HepG2 (cell line): ENCODE measurements around the gene HIF3A. TPM values are rescaled to one million over a fixed set of nuclear protein-coding genes. Genes with fewer than 3 reads are reported as not detected.
A peak's percentile ranks its signal among the peaks of the same experiment; 100 is the strongest.

Experiments
- CCDC6 ChIP-seq: sonication (generic); formaldehyde crosslinking; IDR thresholded peaks from 2 replicates; pipeline ENCODE4 v1.8.1; 2022; ENCODE audit warnings: mild to moderate bottlenecking, missing genetic modification reagents, moderate library complexity
- HNRNPL ChIP-seq: fragments of 200-400 bp; formaldehyde crosslinking; IDR thresholded peaks from 2 replicates; pipeline ENCODE4 v1.6.1; 2017; ENCODE audit warnings: mild to moderate bottlenecking, low read depth, low read length
- HNRNPUL1 ChIP-seq: fragments of 200-400 bp; formaldehyde crosslinking; IDR thresholded peaks from 2 replicates; pipeline ENCODE4 v1.6.1; 2017; ENCODE audit warnings: low read depth, mild to moderate bottlenecking, low read length, moderate library complexity
- MIER2 ChIP-seq: IDR thresholded peaks from 2 replicates; pipeline ENCODE4 v1.6.1; 2016; ENCODE audit warnings: missing biosample characterization, missing genetic modification reagents
- PATZ1 ChIP-seq: sonication (generic); formaldehyde crosslinking; IDR thresholded peaks from 2 replicates; pipeline ENCODE4 v1.4.0; 2020; ENCODE audit warnings: missing genetic modification reagents
- PBX2 ChIP-seq: IDR thresholded peaks from 2 replicates; pipeline ENCODE4 v1.6.1; 2016; ENCODE audit warnings: control low read depth
- PHF20 ChIP-seq: sonication (generic); formaldehyde crosslinking; IDR thresholded peaks from 2 replicates; pipeline ENCODE4 v1.5.0; 2020; ENCODE audit warnings: mild to moderate bottlenecking, missing genetic modification reagents
- SETDB1 ChIP-seq: sonication (generic); formaldehyde crosslinking; IDR thresholded peaks from 2 replicates; pipeline ENCODE4 v1.5.1; 2020; ENCODE audit warnings: missing genetic modification reagents, mild to moderate bottlenecking, borderline replicate concordance
- SNAPC5 ChIP-seq: sonication (generic); formaldehyde crosslinking; IDR thresholded peaks from 2 replicates; pipeline ENCODE4 v1.8.1; 2023; ENCODE audit warnings: mild to moderate bottlenecking, missing genetic modification reagents, borderline replicate concordance
- ZEB1 ChIP-seq: IDR thresholded peaks from 2 replicates; pipeline ENCODE4 v1.6.1; 2012; ENCODE audit warnings: mild to moderate bottlenecking, low read depth, inconsistent platforms; ENCODE audit not compliant: insufficient replicate concordance
- ZFX ChIP-seq: sonication (generic); formaldehyde crosslinking; IDR thresholded peaks from 2 replicates; pipeline ENCODE4 v1.4.0; 2020; ENCODE audit warnings: mild to moderate bottlenecking, low read depth, missing genetic modification reagents, moderate library complexity
- ZNF280D ChIP-seq: sonication (generic); formaldehyde crosslinking; IDR thresholded peaks from 2 replicates; pipeline ENCODE4 v1.5.1; 2020; ENCODE audit warnings: mild to moderate bottlenecking, missing genetic modification reagents
- ZNF34 ChIP-seq: sonication (generic); formaldehyde crosslinking; IDR thresholded peaks from 2 replicates; pipeline ENCODE4 v1.4.0; 2020; ENCODE audit warnings: mild to moderate bottlenecking, missing genetic modification reagents, borderline replicate concordance
- ZNF556 ChIP-seq: sonication (generic); formaldehyde crosslinking; IDR thresholded peaks from 2 replicates; pipeline ENCODE4 v1.4.0; 2020; ENCODE audit warnings: mild to moderate bottlenecking, missing genetic modification reagents, borderline replicate concordance
- ZNF570 ChIP-seq: sonication (generic); formaldehyde crosslinking; IDR thresholded peaks from 2 replicates; pipeline ENCODE4 v1.4.0; 2020; ENCODE audit warnings: mild to moderate bottlenecking, missing genetic modification reagents, borderline replicate concordance
- ZNF691 ChIP-seq: sonication (generic); formaldehyde crosslinking; IDR thresholded peaks from 2 replicates; pipeline ENCODE4 v1.4.0; 2020; ENCODE audit warnings: missing genetic modification reagents, low read depth, mild to moderate bottlenecking, borderline replicate concordance
- ZNF713 ChIP-seq: sonication (generic); formaldehyde crosslinking; IDR thresholded peaks from 2 replicates; pipeline ENCODE4 v1.4.0; 2020; ENCODE audit warnings: mild to moderate bottlenecking, missing genetic modification reagents
- polyA plus RNA-seq, 8 experiments: library from polyadenylated mRNA; depleted of rRNA in 3 of 8; stranded (reverse) in 7 of 8; unstranded in 1 of 8; fragments of >200 nt; fragmentation: Illumina TruSeq in 4 of 8; extraction: Trizol in 4 of 8; gene quantifications; 2 replicates each; pipeline versions ENCODE4 v1.2.1 to v1.2.3, GENCODE V29; 2011 to 2016; ENCODE audit warnings: low read depth in 4 of 8, missing spikeins in 1 of 8, mixed read lengths in 1 of 8; ENCODE audit not compliant: insufficient read depth in 1 of 8
- total RNA-seq, 5 experiments: library from RNA; depleted of rRNA; stranded (reverse); fragments of >200 nt; fragmentation: Illumina TruSeq; extraction: Trizol; gene quantifications; 2 replicates each; pipeline ENCODE4 v1.2.3, GENCODE V29; 2016; ENCODE audit warnings: low read depth in 1 of 5
- TF ChIP-seq, protein P1 (sequence below): sonication (generic); formaldehyde crosslinking; IDR thresholded peaks from 2 replicates; pipeline ENCODE4 v1.8.0; 2022; ENCODE audit warnings: mild to moderate bottlenecking, missing genetic modification reagents
- TF ChIP-seq, protein P2 (sequence below): sonication (generic); formaldehyde crosslinking; IDR thresholded peaks from 2 replicates; pipeline ENCODE4 v1.8.0; 2022; ENCODE audit warnings: missing genetic modification reagents, mild to moderate bottlenecking, inconsistent platforms, borderline replicate concordance

HIF3A gene
- total and polyA plus RNA-seq, 2 of the 13 experiments (the other 11 are each of a cell fraction or from before 2014, with no cell fraction given) = 0.09 to 0.22 TPM

- TF ChIP-seq PATZ1 (CRISPR knock-in tag) (peak; percentile 73), CCDC6 (no peak), ZNF556 (no peak), ZEB1 (no peak), ZNF570 (CRISPR knock-in tag) (no peak), ZNF280D (CRISPR knock-in tag) (no peak), HNRNPL (peak; percentile 91), ZNF713 (no peak), PBX2 (CRISPR knock-in tag) (no peak), MIER2 (CRISPR knock-in tag) (no peak), ZNF691 (no peak), ZNF34 (CRISPR knock-in tag) (no peak), ZFX (CRISPR knock-in tag) (peak; percentile 37; the same call in 1 of the 2 replicates), PHF20 (CRISPR knock-in tag) (no peak), HNRNPUL1 (no peak), SETDB1 (CRISPR knock-in tag) (no peak), SNAPC5 (CRISPR knock-in tag) (no peak)
- TF ChIP-seq, protein P1, sequence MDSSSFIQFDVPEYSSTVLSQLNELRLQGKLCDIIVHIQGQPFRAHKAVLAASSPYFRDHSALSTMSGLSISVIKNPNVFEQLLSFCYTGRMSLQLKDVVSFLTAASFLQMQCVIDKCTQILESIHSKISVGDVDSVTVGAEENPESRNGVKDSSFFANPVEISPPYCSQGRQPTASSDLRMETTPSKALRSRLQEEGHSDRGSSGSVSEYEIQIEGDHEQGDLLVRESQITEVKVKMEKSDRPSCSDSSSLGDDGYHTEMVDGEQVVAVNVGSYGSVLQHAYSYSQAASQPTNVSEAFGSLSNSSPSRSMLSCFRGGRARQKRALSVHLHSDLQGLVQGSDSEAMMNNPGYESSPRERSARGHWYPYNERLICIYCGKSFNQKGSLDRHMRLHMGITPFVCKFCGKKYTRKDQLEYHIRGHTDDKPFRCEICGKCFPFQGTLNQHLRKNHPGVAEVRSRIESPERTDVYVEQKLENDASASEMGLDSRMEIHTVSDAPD = 0 out of 2 replicates have a peak, but pooled peaks have one; percentile 38
- TF ChIP-seq, protein P2, sequence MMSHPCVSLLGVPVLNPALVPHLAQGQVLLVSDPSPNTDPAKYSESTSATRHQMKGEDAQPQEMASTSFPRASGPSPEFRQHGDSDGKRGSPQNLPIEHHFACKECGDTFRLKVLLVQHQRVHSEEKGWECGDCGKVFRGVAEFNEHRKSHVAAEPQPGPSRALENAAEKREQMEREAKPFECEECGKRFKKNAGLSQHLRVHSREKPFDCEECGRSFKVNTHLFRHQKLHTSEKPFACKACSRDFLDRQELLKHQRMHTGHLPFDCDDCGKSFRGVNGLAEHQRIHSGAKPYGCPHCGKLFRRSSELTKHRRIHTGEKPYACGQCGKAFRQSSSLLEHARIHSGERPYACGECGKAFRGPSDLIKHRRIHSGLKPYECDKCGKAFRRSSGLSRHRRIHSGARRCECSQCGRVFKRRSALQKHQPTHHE (CRISPR knock-in tag) = no peak
These were observed 2.2 kb downstream of the HIF3A start (continued) for GRCh38 chr19:46299004-46299509.
